ENCODE data around the gene TMEM132D.

DNA sequence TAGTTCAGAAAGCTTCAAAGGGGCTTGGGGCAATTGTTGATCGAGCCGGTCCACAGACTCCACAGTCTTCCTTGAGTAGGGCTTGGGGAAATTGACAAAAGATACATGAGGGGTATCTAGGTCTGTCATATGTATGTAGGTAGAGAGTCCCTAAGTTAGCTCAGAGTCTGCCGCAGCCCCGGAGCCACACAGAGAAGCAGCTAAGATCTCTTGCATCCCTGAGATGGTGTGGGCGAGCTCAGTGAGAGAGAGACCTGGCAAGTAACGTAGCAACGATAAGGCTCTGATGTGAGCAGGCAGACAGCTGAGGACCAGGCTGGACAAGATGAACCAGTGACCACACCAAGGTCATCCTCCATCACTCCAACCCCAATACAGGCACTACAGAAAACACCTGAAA lies 297.6 kb downstream of the TMEM132D start:
- TF ChIP-seq FOXA1 (IDR thresholded peaks at IDR 0.05) (no peak), CTCF (IDR thresholded peaks at IDR 0.05; ENCODE audit: low read depth, low read length, missing input control) (no peak), RAD21 (IDR thresholded peaks at IDR 0.05) (no peak)
- TF ChIP-seq, protein P1, sequence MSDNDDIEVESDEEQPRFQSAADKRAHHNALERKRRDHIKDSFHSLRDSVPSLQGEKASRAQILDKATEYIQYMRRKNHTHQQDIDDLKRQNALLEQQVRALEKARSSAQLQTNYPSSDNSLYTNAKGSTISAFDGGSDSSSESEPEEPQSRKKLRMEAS (IDR thresholded peaks at IDR 0.05), result no peak

Data from liver (tissue), 3 donors.